CD14-positive monocyte (primary cell): ENCODE results near the gene TEPSIN. TPM values are rescaled to one million over a fixed set of nuclear protein-coding genes. Genes with fewer than 3 reads are reported as not detected.

Source experiments
- DNase-seq, 3 donors: peaks; one replicate each; pipeline ENCODE4 v3.0.0-alpha.2; 2011 to 2022
- H2AFZ ChIP-seq: 2 replicates; pipeline ENCODE4 v1.6.0; 2012; ENCODE audit warnings: mild to moderate bottlenecking, low read depth, low read length, inconsistent platforms; ENCODE audit not compliant: insufficient read depth, poor library complexity, severe bottlenecking
- H3K27ac ChIP-seq, 2 donors: 1 replicate in 1 of 2; 2 replicates in 1 of 2; pipeline ENCODE4 v1.5.1; 2012 to 2013; ENCODE audit warnings: low read length in 2 of 2, control low read depth in 1 of 2, inconsistent platforms in 1 of 2, low read depth in 1 of 2, mild to moderate bottlenecking in 1 of 2
- H3K27me3 ChIP-seq, 2 donors: one replicate each; pipeline versions ENCODE4 v1.6.0 to v1.6.1; 2011 to 2013; ENCODE audit warnings: low read length in 2 of 2; ENCODE audit not compliant: control insufficient read depth in 2 of 2, insufficient read depth in 2 of 2
- H3K36me3 ChIP-seq, 2 donors: replicated peaks in 1 of 2; 1 replicate in 1 of 2; 2 replicates in 1 of 2; pipeline versions ENCODE4 v1.5.1 to v1.6.1; 2012 to 2013; ENCODE audit warnings: low read length in 2 of 2, control low read depth in 1 of 2, inconsistent platforms in 1 of 2, mild to moderate bottlenecking in 1 of 2; ENCODE audit not compliant: insufficient read depth in 2 of 2, control insufficient read depth in 1 of 2
- H3K4me1 ChIP-seq, 2 donors: 1 replicate in 1 of 2; 2 replicates in 1 of 2; pipeline versions ENCODE4 v1.5.1 to v1.6.1; 2012 to 2013; ENCODE audit warnings: low read length in 2 of 2, control low read depth in 1 of 2, inconsistent platforms in 1 of 2, mild to moderate bottlenecking in 1 of 2, moderate library complexity in 1 of 2; ENCODE audit not compliant: insufficient read depth in 2 of 2, control insufficient read depth in 1 of 2
- H3K4me2 ChIP-seq: replicated peaks from 2 replicates; pipeline ENCODE3; 2012; ENCODE audit warnings: low read length, moderate library complexity, mild to moderate bottlenecking; ENCODE audit not compliant: poor library complexity, severe bottlenecking; ENCODE audit errors: extremely low read depth
- H3K4me3 ChIP-seq, 3 experiments: fragments of 200-600 bp in 1 of 3; sonication (generic) in 1 of 3; replicated peaks in 1 of 3; 1 replicate in 2 of 3; 2 replicates in 1 of 3; pipeline ENCODE4 v1.5.1; 2011 to 2013; ENCODE audit warnings: low read length in 3 of 3, mild to moderate bottlenecking in 3 of 3, control low read depth in 2 of 3, low read depth in 2 of 3, inconsistent platforms in 1 of 3, moderate library complexity in 1 of 3
- H3K79me2 ChIP-seq: 2 replicates; pipeline ENCODE4 v1.6.0; 2012; ENCODE audit warnings: mild to moderate bottlenecking, control low read depth, inconsistent platforms, low read length, moderate library complexity; ENCODE audit not compliant: insufficient read depth
- H3K9ac ChIP-seq: 2 replicates; pipeline ENCODE4 v1.6.0; 2017; ENCODE audit warnings: low read length, mild to moderate bottlenecking; ENCODE audit not compliant: insufficient read depth, poor library complexity, severe bottlenecking
- H3K9me3 ChIP-seq, 2 donors: replicated peaks in 1 of 2; 1 replicate in 1 of 2; 2 replicates in 1 of 2; pipeline versions ENCODE4 v1.5.1 to v1.6.1; 2012 to 2013; ENCODE audit warnings: low read length in 2 of 2, control low read depth in 1 of 2; ENCODE audit not compliant: control insufficient read depth in 1 of 2, insufficient read depth in 1 of 2
- H4K20me1 ChIP-seq: 2 replicates; pipeline ENCODE4 v1.6.0; 2012; ENCODE audit warnings: mild to moderate bottlenecking, low read length, control low read depth, moderate library complexity; ENCODE audit not compliant: insufficient read depth
- H3K27ac Mint-ChIP-seq, 7 donors: one replicate each; pipeline ENCODE4 v1.8.0; 2020; ENCODE audit warnings: mild to moderate bottlenecking in 7 of 7, mixed read lengths in 7 of 7, moderate library complexity in 6 of 7, inconsistent platforms in 2 of 7
- H3K27me3 Mint-ChIP-seq, 3 donors: one replicate each; pipeline ENCODE4 v1.8.0; 2021 to 2022; ENCODE audit warnings: low read depth in 3 of 3, mild to moderate bottlenecking in 3 of 3, mixed read lengths in 3 of 3, moderate library complexity in 3 of 3, inconsistent platforms in 1 of 3
- H3K36me3 Mint-ChIP-seq, 2 donors: one replicate each; pipeline ENCODE4 v1.8.0; 2020; ENCODE audit warnings: mixed read lengths in 2 of 2, inconsistent platforms in 1 of 2, mild to moderate bottlenecking in 1 of 2
- H3K4me1 Mint-ChIP-seq: one replicate; pipeline ENCODE4 v1.8.0; 2020; ENCODE audit warnings: mild to moderate bottlenecking, mixed read lengths
- H3K4me3 Mint-ChIP-seq, 2 donors: one replicate each; pipeline ENCODE4 v1.8.0; 2020; ENCODE audit warnings: mild to moderate bottlenecking in 2 of 2, mixed read lengths in 2 of 2, moderate library complexity in 1 of 2
- H3K9me3 Mint-ChIP-seq, 7 donors: one replicate each; pipeline ENCODE4 v1.8.0; 2020 to 2022; ENCODE audit warnings: mixed read lengths in 7 of 7, mild to moderate bottlenecking in 6 of 7, moderate library complexity in 6 of 7, inconsistent platforms in 2 of 7
- WGBS: methylation state at CpG from one replicate; pipeline ENCODE4 v1.1.5; 2013; ENCODE audit warnings: missing lambda C conversion rate; ENCODE audit not compliant: insufficient coverage; 5-methylcytosine and 5-hydroxymethylcytosine counted together
- intact Hi-C, 2 donors: fragments of 100-400 bp; cut with micrococcal nuclease; formaldehyde crosslinking; loops; one replicate each; pipeline versions ENCODE4 v1.15.0 to v1.15.1; 2023
- polyA plus RNA-seq, 3 donors: library from polyadenylated mRNA; depleted of rRNA in 1 of 3; unstranded in 2 of 3; stranded (reverse) in 1 of 3; fragments of 300-500 nt in 2 of 3; fragments of >200 nt in 1 of 3; fragmentation: Illumina TruSeq in 2 of 3; gene quantifications; 1 replicate in 2 of 3; 2 replicates in 1 of 3; pipeline ENCODE4 v1.2.3, GENCODE V29; 2012 to 2021
- TF ChIP-seq, protein P1 (sequence below): fragments of 200-600 bp; IDR thresholded peaks from one replicate; pipeline ENCODE4 v1.8.0; 2022; ENCODE audit warnings: antibody characterized with exemption, mild to moderate bottlenecking

TEPSIN gene
- polyA plus RNA-seq, 3 donors: 3.4 to 136 (median 4.5) TPM

DNA sequence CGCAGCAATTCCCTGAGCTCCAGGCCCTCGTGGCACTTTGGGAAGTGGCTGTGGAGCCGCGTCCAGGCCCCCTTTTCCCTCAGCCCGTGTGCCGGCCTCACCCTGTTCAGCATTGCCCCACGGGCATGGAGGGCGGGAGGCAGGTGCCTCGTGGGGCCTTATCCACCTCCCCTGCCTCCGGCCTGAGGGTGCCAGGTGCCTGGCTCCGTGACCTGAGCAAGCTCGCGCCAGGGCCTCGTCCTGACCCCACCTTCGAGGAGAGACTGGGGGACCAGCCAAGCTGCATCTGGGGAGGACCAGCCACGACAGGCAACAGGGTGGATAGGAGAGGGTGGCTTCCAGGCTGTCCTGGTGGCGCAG is 45.8 kb downstream of the TEPSIN start:
- TF ChIP-seq, protein P1, sequence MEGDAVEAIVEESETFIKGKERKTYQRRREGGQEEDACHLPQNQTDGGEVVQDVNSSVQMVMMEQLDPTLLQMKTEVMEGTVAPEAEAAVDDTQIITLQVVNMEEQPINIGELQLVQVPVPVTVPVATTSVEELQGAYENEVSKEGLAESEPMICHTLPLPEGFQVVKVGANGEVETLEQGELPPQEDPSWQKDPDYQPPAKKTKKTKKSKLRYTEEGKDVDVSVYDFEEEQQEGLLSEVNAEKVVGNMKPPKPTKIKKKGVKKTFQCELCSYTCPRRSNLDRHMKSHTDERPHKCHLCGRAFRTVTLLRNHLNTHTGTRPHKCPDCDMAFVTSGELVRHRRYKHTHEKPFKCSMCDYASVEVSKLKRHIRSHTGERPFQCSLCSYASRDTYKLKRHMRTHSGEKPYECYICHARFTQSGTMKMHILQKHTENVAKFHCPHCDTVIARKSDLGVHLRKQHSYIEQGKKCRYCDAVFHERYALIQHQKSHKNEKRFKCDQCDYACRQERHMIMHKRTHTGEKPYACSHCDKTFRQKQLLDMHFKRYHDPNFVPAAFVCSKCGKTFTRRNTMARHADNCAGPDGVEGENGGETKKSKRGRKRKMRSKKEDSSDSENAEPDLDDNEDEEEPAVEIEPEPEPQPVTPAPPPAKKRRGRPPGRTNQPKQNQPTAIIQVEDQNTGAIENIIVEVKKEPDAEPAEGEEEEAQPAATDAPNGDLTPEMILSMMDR: no peak
- H3K36me3 ChIP-seq: peaks cover 0 to 3% of the 10 kb centered on the region in 2 donors

DNA sequence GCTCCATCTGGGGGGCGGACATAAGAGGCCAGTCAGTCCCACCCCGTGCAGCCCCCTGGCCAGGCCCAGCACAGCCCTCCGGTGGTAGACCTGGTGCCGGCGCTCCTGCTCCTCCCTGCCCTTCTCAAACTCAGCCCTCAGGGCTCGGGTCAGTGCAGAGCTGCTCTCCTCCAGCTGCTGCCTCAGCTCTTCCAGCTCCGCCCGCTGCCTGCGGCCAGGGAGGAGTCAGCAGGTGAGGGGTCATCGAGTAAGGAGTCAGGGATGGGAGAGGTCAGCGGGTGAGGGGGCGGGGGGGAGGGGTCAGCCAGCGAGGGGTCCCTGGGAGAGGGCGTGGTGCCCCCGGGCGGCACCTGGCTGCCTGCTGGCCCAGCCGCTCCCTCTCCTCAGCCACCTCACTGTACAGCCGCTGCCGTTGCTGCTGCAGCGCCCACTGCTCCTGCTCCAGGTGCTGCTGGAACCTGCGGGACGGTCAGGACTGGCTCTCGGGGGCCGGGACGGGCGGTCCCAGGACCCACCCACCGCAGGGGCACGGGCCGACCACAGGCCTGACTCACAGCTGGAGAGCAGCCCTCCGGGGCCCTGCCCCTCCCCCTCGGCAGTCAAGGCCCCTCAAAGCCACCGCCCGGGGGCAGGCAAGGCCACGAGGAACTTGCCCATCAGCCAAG is 46.3 kb downstream of the TEPSIN start:
- Histone ChIP-seq H4K20me1 (no peaks in the 10 kb centered on the region), H3K4me2 (no peak overlapping the region), H3K36me3 (peaks cover 0 to 3% of the 10 kb centered on the region in 2 donors), H3K4me1 (no peaks in the 10 kb centered on the region), H3K79me2 (no peaks in the 10 kb centered on the region), H3K9me3 (no peaks in the 10 kb centered on the region), H2AFZ (no peak overlapping the region), H3K9ac (no peak overlapping the region), H3K27me3 (no peaks in the 10 kb centered on the region), H3K27ac (no peak overlapping the region), H3K4me3 (no peak overlapping the region)
- H3K4me3 Mint-ChIP-seq: no peak overlapping the region
- intact Hi-C loops: no loop called here
- H3K36me3 Mint-ChIP-seq: peaks cover 2 to 25% of the 10 kb centered on the region in 2 donors
- no peaks in the 10 kb centered on the region for H3K9me3 Mint-ChIP-seq
- no peak overlapping the region for H3K27ac Mint-ChIP-seq
- TF ChIP-seq, protein P1: no peak
- no peaks in the 10 kb centered on the region for H3K4me1 Mint-ChIP-seq
- no peak for DNase-seq
- no peaks in the 10 kb centered on the region for H3K27me3 Mint-ChIP-seq
- 94% methylated on average over 20 of the region's 34 CpGs for WGBS

More for the DNA sequence above, 45.8 kb downstream of the TEPSIN start:
- H3K79me2 ChIP-seq: no peaks in the 10 kb centered on the region
- H3K9me3 Mint-ChIP-seq: no peaks in the 10 kb centered on the region
- no peak overlapping the region for H3K27ac ChIP-seq
- H3K4me2 ChIP-seq: no peak overlapping the region
- intact Hi-C loops: no loop called here
- H3K9ac ChIP-seq: no peak overlapping the region
- no peak for DNase-seq
- H4K20me1 ChIP-seq: no peaks in the 10 kb centered on the region
- peaks cover 7 to 29% of the 10 kb centered on the region in 2 donors for H3K36me3 Mint-ChIP-seq
- H3K4me3 Mint-ChIP-seq: no peak overlapping the region
- WGBS: 94% methylated on average over 11 of the region's 17 CpGs
- H3K9me3 ChIP-seq: no peaks in the 10 kb centered on the region
- no peaks in the 10 kb centered on the region for H3K27me3 ChIP-seq
- H3K27ac Mint-ChIP-seq: no peak overlapping the region
- H3K4me3 ChIP-seq: no peak overlapping the region
- H3K27me3 Mint-ChIP-seq: no peaks in the 10 kb centered on the region
- H3K4me1 Mint-ChIP-seq: no peaks in the 10 kb centered on the region
- H3K4me1 ChIP-seq: no peaks in the 10 kb centered on the region
- H2AFZ ChIP-seq: no peak overlapping the region
